Measurements from ENCODE around the gene TMC1.
"Not testable (repeated sequence)": the region's sequence is repeated elsewhere in the genome, so short reads cannot be mapped to it uniquely, and the experiment has no call there.

The TMC1 gene

GRCh38 chr9:72805238-72805637 lies 283.8 kb downstream of the TMC1 start:
- no peak for TF ChIP-seq ZNF8 (CRISPR knock-in tag; IDR thresholded peaks at IDR 0.05)
- no peak for TF ChIP-seq CSDC2 (CRISPR knock-in tag; IDR thresholded peaks at IDR 0.05)
- no peak for TF ChIP-seq ZFP3 (CRISPR knock-in tag; IDR thresholded peaks at IDR 0.05)
- no peak for TF ChIP-seq ISL1 (CRISPR knock-in tag; IDR thresholded peaks at IDR 0.05)
- TF ChIP-seq ZFP30 (CRISPR knock-in tag; IDR thresholded peaks at IDR 0.05) = no peak
- TF ChIP-seq TOX (CRISPR knock-in tag; IDR thresholded peaks at IDR 0.05; ENCODE audit: borderline replicate concordance) = no peak
- TF ChIP-seq GLIS3 (CRISPR knock-in tag; IDR thresholded peaks at IDR 0.05) = no peak
- TF ChIP-seq ZC3H10 (CRISPR knock-in tag; IDR thresholded peaks at IDR 0.05) = no peak
- TF ChIP-seq CSRNP3 (CRISPR knock-in tag; IDR thresholded peaks at IDR 0.05) = no peak
- no peak for TF ChIP-seq PPARA (CRISPR knock-in tag; IDR thresholded peaks at IDR 0.05; ENCODE audit: borderline replicate concordance)
- no peak for ATAC-seq

GRCh38 chr9:72806313-72806809 lies 285.0 kb downstream of the TMC1 start:
- not testable (repeated sequence) for ATAC-seq

- peak; percentile 41; the same call in 1 of the 3 replicates for ATAC-seq
- TF ChIP-seq CSDC2 (CRISPR knock-in tag; IDR thresholded peaks at IDR 0.05) (no peak), ZFP30 (CRISPR knock-in tag; IDR thresholded peaks at IDR 0.05) (no peak), PPARA (CRISPR knock-in tag; IDR thresholded peaks at IDR 0.05; ENCODE audit: borderline replicate concordance) (no peak), BACH2 (CRISPR knock-in tag; IDR thresholded peaks at IDR 0.05; ENCODE audit: borderline replicate concordance) (no peak), POU6F1 (CRISPR knock-in tag; IDR thresholded peaks at IDR 0.05; ENCODE audit: borderline replicate concordance, low read depth) (no peak), ZC3H10 (CRISPR knock-in tag; IDR thresholded peaks at IDR 0.05) (no peak), ZNF8 (CRISPR knock-in tag; IDR thresholded peaks at IDR 0.05) (no peak), PATZ1 (CRISPR knock-in tag; IDR thresholded peaks at IDR 0.05; ENCODE audit: borderline replicate concordance) (no peak), ISL1 (CRISPR knock-in tag; IDR thresholded peaks at IDR 0.05) (no peak), ZFP3 (CRISPR knock-in tag; IDR thresholded peaks at IDR 0.05) (no peak), RARB (CRISPR knock-in tag; IDR thresholded peaks at IDR 0.05) (no peak)
These were observed 286.5 kb downstream of the TMC1 start for GRCh38 chr9:72807765-72808445.

GRCh38 chr9:72808446-72808768 lies 287.0 kb downstream of the TMC1 start:
- ATAC-seq = no peak
- no peak for TF ChIP-seq TCF4 (CRISPR knock-in tag; IDR thresholded peaks at IDR 0.05; ENCODE audit: borderline replicate concordance)
- no peak for TF ChIP-seq SNAI2 (CRISPR knock-in tag; IDR thresholded peaks at IDR 0.05)
- no peak for TF ChIP-seq ARNTL (CRISPR knock-in tag; IDR thresholded peaks at IDR 0.05; ENCODE audit: borderline replicate concordance, low read depth)
- TF ChIP-seq TSHZ2 (CRISPR knock-in tag; IDR thresholded peaks at IDR 0.05) = no peak
- no peak for TF ChIP-seq ZFP3 (CRISPR knock-in tag; IDR thresholded peaks at IDR 0.05)
- TF ChIP-seq ZNF70 (CRISPR knock-in tag; IDR thresholded peaks at IDR 0.05) = no peak

Measured in SK-N-SH treated with all-trans-retinoic acid at 6 μM for 48 hours (cell line).